ENCODE results near the gene HOXA3.

The HOXA3 gene

DNA sequence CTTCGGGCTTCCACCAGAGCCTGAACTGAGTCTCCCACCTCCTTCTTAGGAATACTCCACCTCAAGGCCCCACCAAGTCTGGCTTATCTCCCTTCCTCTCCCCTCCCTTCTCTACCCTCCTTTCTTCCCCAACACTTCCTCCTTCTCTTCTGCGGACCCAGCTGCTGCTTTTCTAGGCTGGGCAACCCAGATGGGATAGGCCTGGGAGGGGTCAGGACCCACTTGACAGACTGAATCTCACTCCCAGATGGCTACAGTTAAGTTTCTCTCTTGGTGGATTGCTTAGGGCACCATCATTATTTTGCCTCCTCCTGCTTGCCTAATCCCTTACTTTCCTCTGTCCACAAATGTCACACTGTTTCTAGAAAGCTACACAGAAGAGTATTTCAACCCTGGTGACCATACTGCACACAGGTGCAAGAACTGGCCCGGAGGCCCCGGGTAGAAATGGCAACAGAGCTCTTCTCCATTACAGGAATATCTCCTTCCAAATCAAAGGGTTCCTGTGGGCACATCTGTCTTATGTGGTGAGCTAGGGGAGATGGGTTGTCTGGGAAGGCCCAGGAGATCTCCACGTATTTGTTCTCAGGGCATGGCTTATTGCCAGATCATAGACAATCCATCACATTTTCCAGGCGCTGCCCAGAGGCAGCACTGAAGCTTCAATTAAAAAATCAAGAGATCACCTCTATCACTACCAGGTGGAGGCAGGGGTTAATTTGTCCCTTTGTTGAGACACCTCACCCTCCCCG is 37.8 kb upstream of the HOXA3 start:
- H3K27ac ChIP-seq: no peak overlapping the region
- DNase-seq (ENCODE audit: low read depth, low spot score): no peak

DNA sequence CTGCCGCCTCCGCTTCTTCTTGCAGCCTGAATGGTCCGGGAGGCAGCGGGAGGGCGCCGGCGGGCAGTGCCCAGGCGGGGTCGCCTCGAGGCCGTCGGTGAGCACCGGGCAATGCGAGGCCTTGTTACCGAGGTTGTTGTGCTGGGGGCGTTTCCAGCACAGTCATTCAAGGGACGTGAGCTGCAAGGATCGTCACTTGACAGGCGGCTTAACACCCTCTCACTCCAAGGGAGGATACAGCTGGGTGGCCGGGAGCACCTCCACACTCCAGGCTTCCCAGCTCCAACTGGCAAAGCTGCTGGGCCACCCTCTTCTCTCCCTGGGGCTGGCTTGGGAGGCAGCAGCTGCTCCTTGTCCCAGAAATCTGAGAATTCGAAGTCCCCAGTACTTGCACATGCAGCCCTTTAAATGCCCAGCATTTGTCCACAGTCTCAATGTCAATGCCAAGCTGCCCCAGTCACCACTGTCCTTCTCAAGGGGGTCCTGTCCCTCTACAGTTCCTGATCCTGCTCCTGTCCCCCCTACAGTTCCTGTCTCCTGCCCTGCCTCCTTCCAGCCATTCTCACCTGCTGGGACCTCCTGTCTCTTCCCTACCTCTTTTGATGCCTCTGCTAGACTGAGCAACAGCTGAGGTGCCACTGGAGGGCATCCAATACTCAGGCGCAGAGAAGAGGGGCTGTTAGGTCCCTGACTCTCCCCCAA is 37.1 kb upstream of the HOXA3 start:
- H3K27ac ChIP-seq: peak overlapping the region; percentile 90
- peak; percentile 60 for DNase-seq (ENCODE audit: low read depth, low spot score)

DNA sequence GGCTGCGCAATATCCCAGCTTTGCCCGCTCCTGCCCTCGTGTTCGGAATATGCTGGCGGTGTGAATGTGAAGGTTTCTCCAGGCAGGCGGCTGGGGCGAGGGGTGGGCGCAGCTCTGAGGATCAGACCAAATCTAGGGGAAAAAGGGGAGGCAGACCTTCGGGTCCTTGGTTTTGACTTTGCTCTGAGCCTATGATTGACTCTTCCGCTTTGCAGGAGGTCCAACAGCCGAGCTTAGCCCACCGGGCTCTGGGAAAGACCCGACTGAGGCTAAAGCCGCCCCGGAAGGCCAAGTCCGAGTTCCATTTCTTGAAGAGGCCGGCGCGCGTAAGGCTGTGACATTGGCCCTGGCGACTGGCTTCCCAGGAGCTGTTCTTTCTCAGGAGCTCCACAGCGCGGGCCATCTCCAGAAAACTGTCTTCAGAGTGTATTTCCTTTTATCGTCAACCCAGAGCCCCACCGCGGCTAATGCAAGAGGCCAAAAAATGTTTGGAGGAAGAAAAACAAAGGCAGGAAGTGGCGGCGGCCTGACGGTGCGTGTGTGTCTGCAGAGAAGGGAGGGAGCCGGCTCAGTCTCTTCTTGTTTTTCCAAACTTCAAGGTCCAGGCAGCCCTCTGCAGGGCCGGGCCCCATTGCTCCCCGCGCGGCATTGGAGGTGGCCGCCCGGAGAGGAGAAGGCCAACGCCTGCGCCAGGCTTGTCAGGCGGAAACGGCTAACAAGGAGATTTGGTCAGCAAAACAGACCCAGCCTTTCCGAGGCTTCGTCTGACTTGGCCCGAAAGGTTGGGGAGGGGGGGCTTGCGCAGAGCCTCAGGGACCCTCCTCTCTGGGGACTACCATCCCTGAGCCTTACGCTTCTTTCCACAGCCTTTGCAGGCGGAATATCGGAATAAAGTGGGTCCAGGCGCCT is 36.3 kb upstream of the HOXA3 start:
- no peak for DNase-seq (ENCODE audit: low read depth, low spot score)
- H3K27ac ChIP-seq: peak overlapping the region; percentile 90

DNA sequence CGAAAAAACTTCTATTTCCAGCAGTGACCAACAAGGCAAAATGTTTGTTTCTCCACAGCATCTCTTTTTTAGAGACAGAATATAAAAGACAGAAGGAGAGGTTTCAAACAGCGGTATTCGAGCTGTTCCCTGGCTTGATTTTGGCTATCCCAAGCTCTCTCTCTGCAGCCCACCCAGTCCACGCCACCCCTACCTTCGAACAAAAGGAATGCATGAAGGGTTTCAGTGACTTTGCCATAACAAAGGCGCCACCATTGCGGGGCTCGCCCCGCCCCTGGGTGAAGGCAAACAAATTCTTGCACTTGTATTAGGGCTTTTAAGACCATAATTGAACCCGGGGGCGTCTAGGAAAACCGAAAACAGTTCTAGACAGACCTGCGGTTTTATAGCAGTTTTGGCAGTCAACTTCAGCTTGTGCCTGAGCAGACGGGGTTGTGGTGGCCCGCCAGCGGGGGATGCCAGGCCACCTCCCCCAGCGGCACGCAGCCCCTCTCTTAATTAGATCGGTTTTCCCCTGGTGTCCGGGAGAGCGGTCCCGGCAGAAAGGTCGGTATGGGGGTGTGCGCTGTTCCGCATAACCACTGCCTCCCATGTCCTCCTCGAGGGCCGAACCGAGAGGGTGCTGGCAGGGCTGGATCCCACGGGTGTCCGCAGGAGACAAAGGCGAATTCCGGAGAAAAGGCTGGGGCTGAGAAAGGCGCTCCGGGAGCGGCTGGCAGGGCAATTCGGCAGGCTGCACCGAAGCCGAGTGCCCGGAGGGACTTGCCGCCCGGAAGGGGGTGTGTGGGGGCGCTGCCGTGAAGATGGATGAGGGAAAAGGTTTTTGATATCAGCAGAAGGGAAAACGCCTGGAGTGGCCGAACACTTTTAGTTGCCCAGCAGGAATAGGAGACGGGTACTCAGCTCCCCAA is 35.3 kb upstream of the HOXA3 start:
- no peak for DNase-seq (ENCODE audit: low read depth, low spot score)
- peak overlapping the region; percentile 90 for H3K27ac ChIP-seq

DNA sequence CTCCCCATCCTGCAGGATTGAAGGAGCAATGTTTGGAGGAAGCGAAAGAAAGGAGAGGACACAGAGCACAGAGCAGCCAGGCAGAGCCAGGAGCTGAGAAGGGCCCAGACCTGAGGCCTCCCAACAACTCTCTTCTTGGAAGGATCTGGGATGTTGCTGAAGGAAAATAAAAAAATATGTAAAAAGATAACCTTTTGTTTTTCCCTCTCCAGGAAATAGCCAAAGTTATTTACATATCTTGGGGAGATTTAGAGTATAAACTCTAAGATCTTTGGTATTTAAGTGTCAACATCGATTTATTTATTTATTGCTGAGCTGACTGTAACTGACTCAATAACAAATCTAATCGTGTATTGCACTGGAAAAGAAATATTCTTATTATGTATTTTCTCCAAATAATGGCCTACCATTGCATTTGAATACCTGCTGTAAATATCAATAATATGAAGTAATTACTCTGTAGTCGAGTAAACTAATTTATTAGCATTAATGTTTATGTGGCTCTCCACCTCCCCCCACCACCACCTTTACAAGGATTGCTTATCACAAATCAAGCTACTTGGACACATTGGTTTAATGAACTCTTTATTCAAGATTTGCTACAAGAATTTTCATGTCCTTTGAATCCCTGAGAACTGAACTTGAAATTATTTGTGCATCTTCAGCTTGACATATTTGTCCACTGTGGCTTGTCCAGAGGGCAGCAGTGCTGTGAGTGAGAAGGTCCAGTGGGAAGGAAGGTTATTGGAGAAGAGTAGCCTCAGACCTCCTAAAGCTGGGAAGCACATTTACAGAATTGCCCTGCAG is 34.5 kb upstream of the HOXA3 start:
- DNase-seq (ENCODE audit: low read depth, low spot score): no peak
- peak overlapping the region; percentile 90 for H3K27ac ChIP-seq

DNA sequence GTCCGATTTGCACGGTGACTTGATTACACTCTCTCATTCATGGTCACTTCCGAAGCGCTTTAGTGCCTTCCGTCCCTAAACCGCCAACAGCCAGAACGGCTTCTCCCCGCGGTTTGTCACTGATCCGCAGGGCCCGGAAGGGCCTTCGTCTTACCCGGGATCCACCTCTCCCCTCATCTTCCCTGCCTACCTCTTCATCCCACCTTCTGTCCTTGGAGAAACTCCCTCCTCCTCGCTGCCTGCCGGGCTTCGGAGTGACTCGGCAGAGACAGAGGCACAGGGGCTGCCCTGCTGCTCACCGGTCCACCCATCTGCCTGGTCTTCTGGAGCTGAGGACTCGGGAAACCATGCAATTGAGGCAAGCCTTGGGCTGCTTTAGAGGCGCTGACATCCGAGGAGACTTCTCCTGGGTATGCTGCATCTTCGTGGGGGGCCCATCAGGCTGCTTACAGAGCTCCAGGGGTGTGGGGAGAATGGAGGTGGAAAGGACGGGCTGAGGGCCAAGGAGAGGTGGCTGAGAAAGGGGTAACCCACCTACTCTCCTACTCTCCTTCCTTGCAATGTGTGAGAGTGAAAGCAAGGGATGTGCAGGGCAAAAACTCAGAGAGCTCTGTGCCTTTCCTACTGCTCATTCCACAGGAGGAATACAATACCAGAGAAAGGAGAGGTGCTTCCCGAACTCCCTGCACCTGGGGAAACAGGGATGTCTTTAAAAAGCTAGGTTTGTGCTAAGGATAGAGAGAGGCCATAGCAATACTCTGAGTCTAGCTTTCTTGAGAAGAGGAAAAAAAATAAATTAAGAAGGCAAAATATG is 33.7 kb upstream of the HOXA3 start:
- H3K27ac ChIP-seq: peak overlapping the region; percentile 90
- no peak for DNase-seq (ENCODE audit: low read depth, low spot score)

DNA sequence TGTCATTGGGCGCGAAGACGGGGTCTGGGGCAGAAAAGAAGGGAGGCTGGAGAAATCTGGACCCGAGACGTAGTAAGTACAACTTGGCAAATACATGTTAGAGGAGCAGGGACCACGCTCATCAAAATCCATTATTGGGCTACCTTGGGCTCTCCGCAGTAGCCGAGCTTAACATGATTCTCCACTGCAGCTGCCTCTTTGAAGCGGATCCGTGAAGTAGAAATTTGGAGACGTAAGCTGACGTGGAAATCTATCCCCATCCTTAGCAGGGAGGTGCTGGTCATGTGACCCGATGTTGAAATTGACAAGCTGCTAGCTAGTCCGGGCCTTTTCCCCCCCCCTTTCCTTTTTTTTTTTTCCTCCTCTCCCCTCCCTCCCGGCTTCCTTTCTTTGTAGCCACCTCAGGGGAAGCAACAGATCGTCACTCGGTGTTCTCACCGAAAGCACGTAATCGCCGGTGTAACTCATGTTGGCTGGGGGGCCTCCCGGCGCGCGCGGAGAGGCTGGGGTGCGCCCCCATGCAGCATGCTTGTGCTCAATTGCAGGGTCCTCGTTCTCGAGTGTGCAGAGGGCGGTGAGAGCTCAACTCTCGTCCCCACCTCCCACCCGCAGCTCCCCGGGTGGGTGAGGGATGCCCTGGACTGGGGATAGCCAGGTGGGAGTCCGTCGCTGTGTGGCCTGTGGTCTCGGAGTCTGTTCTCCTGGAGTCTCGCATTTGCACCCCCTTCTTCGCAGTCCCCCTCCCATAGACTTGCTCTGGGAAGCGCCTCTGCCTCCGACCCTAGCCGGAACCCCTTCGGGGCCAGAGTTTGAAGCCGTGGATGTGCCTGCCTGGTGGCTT is 32.9 kb upstream of the HOXA3 start, which contains the start of gene HOXA11:
TSS of gene HOXA11 (minus strand) at position 220 of the 841 bp plus-strand sequence. CDS start at position 132, 88 bp downstream.
- peak; percentile 98 for DNase-seq (ENCODE audit: low read depth, low spot score)
- peak within 1 kb of the TSS; percentile 90 for H3K27ac ChIP-seq

DNA sequence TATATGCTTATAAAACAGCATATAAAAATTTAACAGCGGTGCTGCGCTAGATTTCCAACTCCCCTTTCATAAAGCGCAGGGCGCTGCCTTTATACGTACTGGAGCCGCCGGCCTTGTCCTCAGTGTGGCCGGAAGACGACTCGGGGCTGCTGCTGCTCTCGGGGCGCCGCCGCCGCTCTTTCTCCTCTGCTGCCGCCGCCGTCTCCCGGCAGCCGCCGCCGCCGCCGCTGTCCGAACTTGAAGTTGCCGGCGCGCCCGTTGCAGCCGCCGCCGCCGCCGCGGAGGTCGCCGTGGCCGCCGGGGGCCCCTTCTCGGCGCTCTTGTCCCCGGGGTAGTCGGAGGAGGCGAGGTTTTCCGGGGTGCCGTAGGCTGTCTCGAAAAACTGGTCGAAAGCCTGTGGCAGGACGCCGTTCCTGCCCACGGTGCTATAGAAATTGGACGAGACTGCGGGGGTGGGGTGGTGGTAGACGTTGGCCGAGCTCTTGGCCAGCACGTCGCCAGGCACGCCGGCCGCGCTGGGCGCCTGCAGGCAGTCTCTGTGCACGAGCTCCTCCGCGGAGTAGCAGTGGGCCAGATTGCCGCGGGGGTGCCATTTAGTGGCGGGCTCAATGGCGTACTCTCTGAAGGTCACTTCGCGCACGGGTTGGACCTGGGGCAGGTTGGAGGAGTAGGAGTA is 32.1 kb upstream of the HOXA3 start:
- DNase-seq (ENCODE audit: low read depth, low spot score): no peak
- peak overlapping the region; percentile 90 for H3K27ac ChIP-seq

DNA sequence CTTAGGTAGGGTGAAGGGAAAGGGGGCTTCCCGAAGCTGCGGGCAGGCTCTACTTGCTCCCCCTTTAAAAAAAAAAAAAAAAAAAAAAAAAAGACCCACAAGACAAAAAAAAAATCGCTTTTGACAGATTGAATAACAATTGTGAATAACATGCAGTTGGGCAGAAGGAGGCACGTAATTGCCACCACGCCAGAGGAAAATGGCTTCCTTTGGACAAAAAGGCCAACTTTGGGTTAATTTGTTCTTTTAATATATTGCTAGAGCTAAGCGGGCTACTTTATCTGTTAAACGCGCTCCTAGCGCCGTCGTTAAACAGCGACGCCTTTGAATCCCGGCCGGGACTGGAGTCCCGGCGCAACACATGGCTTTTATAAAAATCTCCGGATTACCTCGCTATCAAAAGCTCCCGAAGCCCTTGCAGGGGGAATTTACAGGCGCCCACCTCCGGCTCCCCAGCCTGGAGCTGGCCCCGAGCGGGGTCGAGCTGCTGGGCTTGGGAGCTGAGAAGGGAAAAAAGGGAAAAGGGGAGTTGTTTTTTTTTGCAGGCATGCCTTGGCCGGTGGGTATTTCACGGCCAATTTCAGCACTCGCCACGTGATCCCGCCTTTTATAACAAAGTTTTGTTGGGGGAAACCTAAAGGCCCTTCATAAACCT is 31.4 kb upstream of the HOXA3 start:
- H3K27ac ChIP-seq: peak overlapping the region; percentile 90

DNA sequence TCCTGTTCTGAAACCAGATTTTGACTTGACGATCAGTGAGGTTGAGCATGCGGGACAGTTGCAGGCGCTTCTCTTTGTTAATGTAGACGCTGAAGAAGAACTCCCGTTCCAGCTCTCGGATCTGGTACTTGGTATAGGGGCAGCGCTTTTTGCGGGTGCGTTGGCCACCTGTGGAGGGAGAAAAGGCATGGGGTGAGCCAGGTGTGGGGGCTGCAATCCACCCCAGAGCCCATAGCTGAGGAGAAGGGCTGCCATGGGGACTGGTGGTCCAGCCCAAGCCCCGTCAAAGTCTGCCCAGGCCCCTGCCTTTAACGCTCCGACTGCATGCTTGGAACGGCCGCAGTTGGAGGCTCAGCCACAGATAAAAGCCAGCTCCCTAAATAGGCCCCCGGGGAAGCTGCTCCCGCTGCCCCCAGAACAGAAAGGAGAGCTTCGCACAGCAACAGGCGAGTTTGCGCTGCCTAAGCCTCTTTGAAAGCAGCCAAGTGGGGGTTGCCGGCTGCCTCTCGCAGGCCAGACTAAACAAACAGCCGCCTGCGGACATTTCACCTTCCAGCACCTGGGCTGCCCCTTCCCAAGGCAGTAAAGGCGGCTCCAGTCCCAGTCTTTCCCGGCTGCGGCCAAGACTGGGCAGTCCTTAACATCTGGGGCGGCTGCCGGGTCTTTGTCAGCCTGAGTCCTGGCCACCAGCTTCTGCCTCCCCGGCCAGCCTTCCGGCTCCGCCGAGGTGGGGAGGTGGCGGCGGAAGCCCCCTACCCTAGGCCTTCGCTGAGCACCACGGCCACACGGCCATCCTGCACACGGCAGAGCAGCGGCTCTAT is 30.7 kb upstream of the HOXA3 start:
- DNase-seq (ENCODE audit: low read depth, low spot score): no peak

More for the DNA sequence above, 31.4 kb upstream of the HOXA3 start:
- DNase-seq (ENCODE audit: low read depth, low spot score): no peak

DNA sequence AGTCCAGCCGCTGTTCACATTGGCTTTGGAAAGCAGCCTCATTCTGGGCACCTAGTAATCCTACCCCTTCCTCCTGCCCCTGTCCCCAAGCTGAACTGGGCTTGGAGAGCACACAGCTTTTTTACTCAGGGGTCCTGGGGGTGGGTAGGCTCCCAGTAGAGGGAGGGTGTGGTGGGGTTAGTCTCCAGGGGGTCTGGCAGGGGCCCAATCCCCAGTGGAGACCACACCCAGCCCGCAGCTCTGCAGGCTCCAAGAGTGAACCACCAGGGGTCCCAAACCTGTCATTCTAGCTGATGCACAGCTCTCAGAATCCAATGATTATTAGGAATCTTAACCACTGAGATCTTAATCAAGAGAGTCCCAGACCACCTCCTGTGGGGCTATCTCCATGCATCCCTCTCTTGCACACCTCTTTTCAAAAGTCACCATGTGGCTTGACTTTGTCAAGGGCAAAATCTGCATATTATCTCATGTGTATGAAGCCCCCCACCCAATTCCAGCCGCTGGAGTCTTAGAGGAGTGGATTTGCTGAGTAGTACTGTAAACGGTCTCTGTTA is 30.0 kb upstream of the HOXA3 start:
- H3K27ac ChIP-seq: no peak overlapping the region
- no peak for DNase-seq (ENCODE audit: low read depth, low spot score)

More for the DNA sequence above, 30.7 kb upstream of the HOXA3 start:
- H3K27ac ChIP-seq: peak overlapping the region; percentile 90

DNA sequence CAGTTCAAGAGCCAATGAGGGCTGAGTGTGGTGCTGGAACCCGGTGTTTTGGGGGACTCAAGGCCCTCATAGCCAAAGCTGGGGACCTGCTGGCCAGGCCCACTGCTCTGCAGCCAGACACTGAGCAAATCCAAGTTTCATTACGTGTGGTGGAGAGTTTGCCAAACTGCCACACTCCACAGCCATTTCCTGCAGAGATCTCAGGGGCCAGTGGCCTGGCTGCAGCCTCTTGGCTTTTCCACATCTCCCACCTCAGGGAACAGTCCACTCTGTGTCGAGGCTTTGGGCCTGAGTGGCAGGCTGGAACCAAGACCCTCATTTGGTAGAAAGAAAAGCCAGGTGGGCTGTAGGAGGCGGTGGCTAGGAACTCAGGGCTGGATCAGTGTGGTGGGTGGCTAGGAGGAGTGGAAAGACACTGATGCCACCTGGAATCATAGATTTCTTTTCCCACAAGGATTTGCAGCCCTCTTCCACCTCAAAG is 29.5 kb upstream of the HOXA3 start:
- no peak for DNase-seq (ENCODE audit: low read depth, low spot score)
- H3K27ac ChIP-seq: no peak overlapping the region

DNA sequence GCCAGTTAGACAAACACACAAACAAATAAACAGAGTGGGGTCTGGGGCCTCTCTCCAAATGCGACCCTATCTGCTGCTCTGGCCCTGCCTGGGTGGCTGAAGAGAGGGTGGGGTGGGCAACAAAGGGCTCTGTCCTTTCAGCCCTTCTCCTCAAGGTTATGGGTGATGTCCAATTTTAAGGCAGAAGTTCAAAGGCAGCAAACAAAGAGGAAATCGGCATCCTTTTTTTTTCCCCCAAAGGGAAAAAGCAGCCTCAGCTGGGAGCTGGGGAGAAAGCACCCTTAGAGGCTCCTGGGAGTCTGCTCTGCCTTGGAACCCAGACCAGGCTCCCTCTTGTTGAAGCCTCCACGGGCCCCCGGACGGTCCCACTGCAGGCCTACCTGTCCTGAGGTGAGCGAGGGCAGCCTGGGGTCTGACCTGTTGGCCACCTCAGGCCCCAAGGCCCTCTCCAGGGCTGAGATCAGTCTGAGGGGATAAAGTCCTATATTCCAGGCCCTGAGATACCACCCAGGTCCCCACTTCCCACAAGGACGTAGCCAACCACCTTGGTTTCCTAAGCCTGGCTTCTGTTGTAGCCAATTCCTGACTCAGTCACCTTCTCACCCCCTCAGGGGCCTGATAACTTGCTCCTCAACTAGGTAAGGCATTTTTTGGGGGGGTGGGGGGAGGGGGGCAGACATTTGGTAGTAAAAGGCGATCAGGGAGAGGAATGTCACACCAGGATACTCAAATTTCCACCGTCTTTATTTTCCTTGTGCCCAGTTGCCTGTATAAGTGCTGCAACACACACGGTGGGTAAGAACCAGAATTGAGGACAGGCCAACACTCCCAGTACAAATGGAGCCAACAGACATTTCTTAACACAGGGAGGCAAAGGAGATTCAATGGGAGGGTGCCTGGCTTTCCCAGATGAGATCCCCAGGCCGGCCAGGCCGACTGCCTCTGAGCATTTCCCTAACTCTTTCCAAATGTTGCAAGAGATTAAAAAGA is 28.3 kb upstream of the HOXA3 start:
- DNase-seq (ENCODE audit: low read depth, low spot score): no peak
- peak overlapping the region; percentile 93 for H3K27ac ChIP-seq

Data from epithelial cell of prostate (primary cell).